Stimulated activated naive B cell treated with anti-CD40 and anti-IgM and Interleukin-4, amounts not matched to agents 10 μg/mL and 1 μg/mL and 100 μg/mL, for 72 hours (primary cell): ENCODE results near the gene GPR89B.
A peak's percentile ranks its signal among the peaks of the same experiment; 100 is the strongest.
"Not testable (repeated sequence)": the region's sequence is repeated elsewhere in the genome, so short reads cannot be mapped to it uniquely, and the experiment has no call there.

Experiments
- ATAC-seq, 2 donors: fragments of 150-1000 bp; cut with Tn5 transposase; replicated peaks; 2 replicates each; pipeline ENCODE4 v1.10.0; 2021; ENCODE audit warnings: moderate library complexity in 1 of 2
- DNase-seq: peaks from one replicate; pipeline ENCODE4 v3.0.0; 2021
- H3K27ac Mint-ChIP-seq: one replicate; pipeline ENCODE4 v1.8.0; 2022; ENCODE audit warnings: mild to moderate bottlenecking, mixed read lengths
- H3K27me3 Mint-ChIP-seq, 2 donors: one replicate each; pipeline ENCODE4 v1.8.0; 2022; ENCODE audit warnings: mixed read lengths in 2 of 2
- H3K36me3 Mint-ChIP-seq, 2 donors: one replicate each; pipeline ENCODE4 v1.8.0; 2022; ENCODE audit warnings: mixed read lengths in 2 of 2, mild to moderate bottlenecking in 1 of 2
- H3K4me1 Mint-ChIP-seq, 2 donors: one replicate each; pipeline ENCODE4 v1.8.0; 2022; ENCODE audit warnings: mixed read lengths in 2 of 2, mild to moderate bottlenecking in 1 of 2
- H3K4me3 Mint-ChIP-seq, 2 donors: one replicate each; pipeline ENCODE4 v1.8.0; 2022; ENCODE audit warnings: mild to moderate bottlenecking in 2 of 2, mixed read lengths in 2 of 2, moderate library complexity in 1 of 2
- H3K9me3 Mint-ChIP-seq, 2 donors: one replicate each; pipeline ENCODE4 v1.8.0; 2022; ENCODE audit warnings: mixed read lengths in 2 of 2, mild to moderate bottlenecking in 1 of 2

The GPR89B gene

GRCh38 chr1:147928236-147929132, at the start of gene GPR89B:
Gene GPR89B, plus strand, starts transcription at chr1:147928420. Its CDS starts 117 bp downstream, at chr1:147928537.
- H3K4me3 Mint-ChIP-seq: peak within 1 kb of the TSS; percentile 82 to 88
- peak; percentile 97 to 99 for ATAC-seq
- H3K9me3 Mint-ChIP-seq, H3K27me3 Mint-ChIP-seq: not testable (repeated sequence)
- peaks cover 4 to 11% of the 10 kb centered on the region in 2 donors for H3K36me3 Mint-ChIP-seq
- H3K27ac Mint-ChIP-seq: peak within 1 kb of the TSS; percentile 81
- H3K4me1 Mint-ChIP-seq: peaks cover 6 to 13% of the 10 kb centered on the region in 2 donors
- peak; percentile 81 for DNase-seq

DNA sequence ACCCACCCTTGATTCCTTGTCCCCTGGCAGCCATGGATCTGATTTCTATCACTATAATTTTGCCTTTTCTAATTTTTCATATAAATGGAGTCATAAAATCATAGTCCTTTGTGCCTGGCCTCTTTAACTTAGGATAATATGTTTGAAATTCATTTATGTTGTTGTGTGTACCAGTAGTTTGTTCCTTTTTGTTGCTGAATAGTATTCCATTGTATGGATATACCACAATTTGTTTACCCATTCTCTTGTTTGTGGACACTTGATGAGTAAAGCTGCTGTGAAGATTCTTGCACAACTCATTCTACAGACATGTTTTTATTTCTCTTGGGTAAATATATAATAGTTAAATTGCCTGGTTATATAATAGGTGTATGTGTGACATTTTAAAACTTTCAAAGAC, 48.3 kb upstream of the GPR89B start:
- Mint-ChIP-seq H3K4me3 (no peak overlapping the region), H3K9me3 (peaks cover 3 to 6% of the 10 kb centered on the region in 2 donors), H3K27me3 (peaks cover 11 to 28% of the 10 kb centered on the region in 2 donors), H3K36me3 (no peaks in the 10 kb centered on the region), H3K4me1 (no peaks in the 10 kb centered on the region), H3K27ac (no peak overlapping the region)
- DNase-seq (no peak), ATAC-seq (no peak)

DNA sequence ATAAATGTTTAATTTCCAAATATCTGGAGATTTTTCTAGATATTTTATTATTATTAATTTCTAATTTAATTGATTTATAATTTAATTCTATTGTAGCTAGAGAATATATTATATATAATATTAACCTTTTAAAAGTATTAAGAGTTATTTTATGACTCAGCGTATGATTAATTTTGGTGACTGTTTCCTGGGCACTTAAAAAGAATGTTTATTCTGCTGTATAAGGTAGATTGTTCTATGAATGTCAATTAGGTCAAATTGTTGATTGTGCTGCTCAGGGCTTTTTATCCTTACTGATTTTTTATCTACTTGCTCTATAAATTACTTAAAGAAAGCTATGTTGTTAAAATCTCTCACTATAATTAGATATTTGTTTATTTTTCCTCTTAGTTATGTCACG, 45.7 kb upstream of the GPR89B start:
- DNase-seq (no peak), ATAC-seq (no peak)
- Mint-ChIP-seq H3K36me3 (no peaks in the 10 kb centered on the region), H3K9me3 (peaks cover 3 to 6% of the 10 kb centered on the region in 2 donors), H3K4me3 (no peak overlapping the region), H3K27me3 (peaks cover 6 to 12% of the 10 kb centered on the region in 2 donors), H3K27ac (no peak overlapping the region), H3K4me1 (no peaks in the 10 kb centered on the region)

DNA sequence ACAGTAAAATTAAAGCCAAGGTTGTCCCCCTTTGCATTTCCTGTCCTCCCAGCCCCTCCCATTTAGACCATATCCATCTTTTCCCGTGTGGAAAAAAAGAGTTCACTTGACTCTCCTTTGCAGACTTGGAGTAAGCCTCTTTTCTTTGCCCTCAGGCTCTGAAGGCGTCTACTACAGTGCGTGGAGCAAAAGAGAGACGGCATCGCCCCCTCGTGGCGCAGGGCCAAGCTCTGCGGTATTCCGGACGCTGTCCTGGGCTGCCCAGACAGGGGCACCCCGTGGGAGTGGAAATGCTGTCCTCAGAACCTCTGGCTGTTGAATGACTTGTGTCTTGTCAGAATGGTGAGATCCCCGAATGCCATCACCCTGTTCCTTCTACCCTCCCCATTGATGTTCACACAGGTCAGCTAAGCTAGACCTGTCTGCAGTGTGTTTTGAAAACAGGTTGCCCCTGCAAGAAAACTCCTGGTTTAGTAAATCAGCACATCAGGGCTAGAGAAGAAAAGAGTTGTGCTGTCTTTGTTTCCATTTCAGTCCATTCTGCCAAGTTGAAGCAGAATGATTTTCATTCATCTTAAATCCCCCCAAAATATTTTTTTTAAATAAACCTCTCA, 37.9 kb upstream of the GPR89B start:
- Mint-ChIP-seq H3K4me3 (no peak overlapping the region), H3K27me3 (peaks cover 9 to 16% of the 10 kb centered on the region in 2 donors), H3K9me3 (no peaks in the 10 kb centered on the region), H3K4me1 (peaks cover 0 to 6% of the 10 kb centered on the region in 2 donors), H3K27ac (no peak overlapping the region), H3K36me3 (no peaks in the 10 kb centered on the region)
- DNase-seq: peak; percentile 48
- peak; percentile 97 to 98 for ATAC-seq

GRCh38 chr1:147891088-147891487, 37.1 kb upstream of the GPR89B start:
- Mint-ChIP-seq H3K4me1 (peaks cover 0 to 6% of the 10 kb centered on the region in 2 donors), H3K27me3 (peaks cover 9 to 16% of the 10 kb centered on the region in 2 donors), H3K36me3 (no peaks in the 10 kb centered on the region), H3K4me3 (no peak overlapping the region), H3K27ac (no peak overlapping the region), H3K9me3 (no peaks in the 10 kb centered on the region)
- no peak for ATAC-seq
- no peak for DNase-seq

GRCh38 chr1:147892216-147892615, 36.0 kb upstream of the GPR89B start:
- H3K4me3 Mint-ChIP-seq: no peak overlapping the region
- DNase-seq (no peak), ATAC-seq (peak; percentile 44 to 52)
- peaks cover 0 to 6% of the 10 kb centered on the region in 2 donors for H3K4me1 Mint-ChIP-seq
- peaks cover 9 to 16% of the 10 kb centered on the region in 2 donors for H3K27me3 Mint-ChIP-seq
- peak overlapping the region; percentile 20 for H3K27ac Mint-ChIP-seq
- H3K9me3 Mint-ChIP-seq: no peaks in the 10 kb centered on the region
- H3K36me3 Mint-ChIP-seq: no peaks in the 10 kb centered on the region

- Mint-ChIP-seq H3K4me1 (peaks cover 0 to 6% of the 10 kb centered on the region in 2 donors), H3K9me3 (no peaks in the 10 kb centered on the region), H3K27me3 (peaks cover 9 to 16% of the 10 kb centered on the region in 2 donors), H3K4me3 (no peak overlapping the region), H3K36me3 (no peaks in the 10 kb centered on the region), H3K27ac (no peak overlapping the region)
- DNase-seq (no peak), ATAC-seq (no peak)
Measured at GRCh38 chr1:147892731-147893214, 35.4 kb upstream of the GPR89B start.

DNA sequence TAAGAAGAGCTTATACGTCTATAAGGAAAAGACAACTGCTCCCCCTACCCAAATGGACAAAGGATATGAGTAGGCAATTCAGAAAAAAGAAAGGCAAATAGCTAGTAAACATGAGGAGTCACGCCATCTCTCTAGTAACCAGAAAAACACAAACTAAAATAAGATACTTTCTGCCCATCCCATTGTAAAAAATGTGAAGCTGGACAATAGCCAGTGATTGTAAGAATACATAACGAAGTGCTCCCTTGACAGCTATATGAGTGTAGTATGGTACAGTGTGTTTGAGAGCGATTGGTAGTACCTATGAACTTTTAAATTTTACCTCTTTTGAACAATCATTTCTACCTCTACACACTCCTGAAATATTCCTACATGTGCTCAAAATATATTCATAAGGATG, 33.1 kb upstream of the GPR89B start:
- Mint-ChIP-seq H3K27me3 (peaks cover 9 to 10% of the 10 kb centered on the region in 2 donors), H3K4me3 (no peak overlapping the region), H3K27ac (no peak overlapping the region), H3K4me1 (peaks cover 0 to 5% of the 10 kb centered on the region in 2 donors), H3K9me3 (no peaks in the 10 kb centered on the region), H3K36me3 (no peaks in the 10 kb centered on the region)
- ATAC-seq (no peak), DNase-seq (no peak)

GRCh38 chr1:147897029-147897752, 31.0 kb upstream of the GPR89B start:
- Mint-ChIP-seq H3K36me3 (no peaks in the 10 kb centered on the region), H3K9me3 (no peaks in the 10 kb centered on the region)
- no peak for ATAC-seq

DNA sequence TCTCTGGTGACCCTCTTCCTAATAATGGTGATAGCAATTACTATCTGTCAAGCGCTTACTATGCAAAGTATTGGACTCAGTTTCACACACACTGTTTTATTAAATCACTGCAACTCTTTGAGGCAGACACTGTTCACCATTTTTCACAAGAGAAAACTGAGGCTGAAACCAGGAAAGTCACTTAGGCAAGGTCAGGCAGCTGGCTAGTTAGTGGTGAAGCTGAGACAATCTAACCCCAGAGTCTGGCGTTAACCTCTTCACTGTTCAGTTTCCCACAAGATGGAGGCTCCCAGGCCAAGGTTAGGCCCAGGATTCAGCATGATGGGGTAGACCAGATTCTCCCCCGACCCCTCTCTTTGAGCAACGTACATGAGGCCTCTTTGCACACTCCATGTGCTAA, 30.4 kb upstream of the GPR89B start:
- Mint-ChIP-seq H3K4me3 (no peak overlapping the region), H3K4me1 (no peaks in the 10 kb centered on the region), H3K27me3 (peaks cover 9 to 12% of the 10 kb centered on the region in 2 donors), H3K27ac (no peak overlapping the region), H3K9me3 (no peaks in the 10 kb centered on the region), H3K36me3 (no peaks in the 10 kb centered on the region)
- no peak for ATAC-seq
- no peak for DNase-seq

More at GRCh38 chr1:147897029-147897752, 31.0 kb upstream of the GPR89B start:
- Mint-ChIP-seq H3K4me3 (no peak overlapping the region), H3K4me1 (no peaks in the 10 kb centered on the region), H3K27ac (no peak overlapping the region), H3K27me3 (peaks cover 7 to 9% of the 10 kb centered on the region in 2 donors)
- no peak for DNase-seq

DNA sequence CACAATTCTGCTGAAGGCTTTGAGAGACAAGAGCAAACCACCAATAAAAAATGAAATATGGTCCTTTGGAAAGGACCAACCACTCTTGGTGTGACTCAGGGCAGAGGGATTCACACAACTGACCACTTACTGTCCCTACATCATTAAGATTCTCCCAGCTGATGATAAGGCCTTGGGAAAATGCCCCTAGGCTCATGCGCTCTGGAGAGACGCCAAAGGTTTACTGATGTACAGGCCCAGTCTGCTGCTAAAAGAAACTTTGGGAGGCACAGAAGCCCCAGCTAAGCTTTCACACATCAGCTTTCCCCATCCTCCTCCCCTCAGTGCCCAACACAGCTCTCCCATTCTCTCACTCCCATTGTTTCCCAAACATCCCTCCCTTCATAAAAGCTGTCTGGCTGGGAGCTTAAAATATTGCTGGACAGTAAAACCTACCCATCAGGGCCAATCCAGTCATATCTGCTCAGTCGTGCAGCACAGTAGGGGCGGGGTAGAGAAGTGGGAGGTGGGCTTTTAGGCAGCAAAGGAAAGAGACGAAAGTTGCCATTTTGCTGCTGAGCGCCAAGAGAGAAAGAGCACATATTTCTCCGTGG, 25.9 kb upstream of the GPR89B start, which contains the start of gene GJA8:
TSS of gene GJA8 (plus strand) at position 543 of the 593 bp plus-strand sequence. CDS start 5,161 bp downstream, outside the sequence.
- no peak within 1 kb of the TSS for H3K27ac Mint-ChIP-seq
- H3K27me3 Mint-ChIP-seq: peaks cover 6 to 9% of the 10 kb centered on the region in 2 donors
- ATAC-seq: no peak
- H3K4me1 Mint-ChIP-seq: no peaks in the 10 kb centered on the region
- no peaks in the 10 kb centered on the region for H3K36me3 Mint-ChIP-seq
- no peak within 1 kb of the TSS for H3K4me3 Mint-ChIP-seq
- no peak for DNase-seq
- H3K9me3 Mint-ChIP-seq: no peaks in the 10 kb centered on the region

DNA sequence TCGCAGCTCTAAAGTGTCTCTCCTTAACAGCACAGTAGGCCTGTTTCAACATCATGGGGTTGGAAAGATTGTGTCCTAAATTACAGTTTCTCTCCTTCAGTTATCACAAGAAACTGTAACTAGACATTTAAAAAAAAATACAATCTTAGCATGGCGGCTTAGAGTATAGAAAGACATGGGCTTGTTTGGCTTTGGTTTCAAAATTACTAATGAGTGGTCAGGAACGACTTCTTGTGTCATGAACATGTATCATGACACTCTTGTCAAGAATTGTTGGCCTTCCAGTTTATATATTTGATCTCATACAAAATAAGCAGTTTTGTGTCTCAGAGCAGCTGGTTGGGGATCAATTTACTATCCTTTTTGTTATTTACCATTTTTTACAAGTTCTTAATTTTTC, 23.5 kb upstream of the GPR89B start:
- Mint-ChIP-seq H3K4me1 (no peaks in the 10 kb centered on the region), H3K36me3 (no peaks in the 10 kb centered on the region), H3K27ac (no peak overlapping the region), H3K4me3 (no peak overlapping the region), H3K27me3 (peaks cover 16 to 20% of the 10 kb centered on the region in 2 donors), H3K9me3 (no peaks in the 10 kb centered on the region)
- ATAC-seq (no peak), DNase-seq (no peak)

DNA sequence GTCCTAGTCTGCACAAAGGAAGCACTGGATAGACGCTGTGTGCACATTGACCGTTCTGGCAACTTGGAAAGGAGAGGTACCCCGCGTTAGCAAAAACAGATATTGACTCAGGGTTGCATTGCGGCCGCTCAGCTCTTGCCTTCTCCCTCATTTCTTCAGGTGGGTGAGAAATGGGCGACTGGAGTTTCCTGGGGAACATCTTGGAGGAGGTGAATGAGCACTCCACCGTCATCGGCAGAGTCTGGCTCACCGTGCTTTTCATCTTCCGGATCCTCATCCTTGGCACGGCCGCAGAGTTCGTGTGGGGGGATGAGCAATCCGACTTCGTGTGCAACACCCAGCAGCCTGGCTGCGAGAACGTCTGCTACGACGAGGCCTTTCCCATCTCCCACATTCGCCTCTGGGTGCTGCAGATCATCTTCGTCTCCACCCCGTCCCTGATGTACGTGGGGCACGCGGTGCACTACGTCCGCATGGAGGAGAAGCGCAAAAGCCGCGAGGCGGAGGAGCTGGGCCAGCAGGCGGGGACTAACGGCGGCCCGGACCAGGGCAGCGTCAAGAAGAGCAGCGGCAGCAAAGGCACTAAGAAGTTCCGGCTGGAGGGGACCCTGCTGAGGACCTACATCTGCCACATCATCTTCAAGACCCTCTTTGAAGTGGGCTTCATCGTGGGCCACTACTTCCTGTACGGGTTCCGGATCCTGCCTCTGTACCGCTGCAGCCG, 20.3 kb upstream of the GPR89B start:
- Mint-ChIP-seq H3K27me3 (peaks cover 14 to 23% of the 10 kb centered on the region in 2 donors), H3K4me3 (no peak overlapping the region), H3K4me1 (no peaks in the 10 kb centered on the region), H3K27ac (no peak overlapping the region), H3K36me3 (no peaks in the 10 kb centered on the region), H3K9me3 (no peaks in the 10 kb centered on the region)
- DNase-seq (no peak), ATAC-seq (no peak)
